GM21447 (cell line): ENCODE measurements around the gene GMDS.

Source experiments
- ATAC-seq: cut with Tn5 transposase; IDR thresholded peaks from one replicate; pipeline ENCODE4 v1.9.1; 2021; ENCODE audit not compliant: unreplicated experiment

GMDS gene

GRCh38 chr6:2141644-2142290, 103.6 kb downstream of the GMDS start:
- no peak for ATAC-seq

- ATAC-seq, result no peak
Measured at GRCh38 chr6:2140438-2141128, 104.8 kb downstream of the GMDS start.

- ATAC-seq, result no peak
Measured at GRCh38 chr6:2135401-2135800, 110.0 kb downstream of the GMDS start.

- ATAC-seq, result no peak
Measured at GRCh38 chr6:2134554-2134953, 110.9 kb downstream of the GMDS start.

GRCh38 chr6:2133716-2134310, 111.6 kb downstream of the GMDS start:
- no peak for ATAC-seq

- no peak for ATAC-seq
Measured at GRCh38 chr6:2132916-2133315, 112.5 kb downstream of the GMDS start.

- no peak for ATAC-seq
Measured at GRCh38 chr6:2132416-2132815, 113.0 kb downstream of the GMDS start.

GRCh38 chr6:2129182-2129621, 116.2 kb downstream of the GMDS start:
- ATAC-seq, result peak; percentile 65

- ATAC-seq, result peak; percentile 56
Measured at GRCh38 chr6:2127484-2127911, 117.9 kb downstream of the GMDS start.

GRCh38 chr6:2126351-2126750, 119.1 kb downstream of the GMDS start:
- no peak for ATAC-seq

GRCh38 chr6:2125158-2125557, 120.2 kb downstream of the GMDS start:
- no peak for ATAC-seq

GRCh38 chr6:2124260-2124709, 121.1 kb downstream of the GMDS start:
- ATAC-seq, result no peak

GRCh38 chr6:2120912-2121311, 124.5 kb downstream of the GMDS start:
- ATAC-seq, result no peak

- no peak for ATAC-seq
Measured at GRCh38 chr6:2119275-2119674, 126.1 kb downstream of the GMDS start.

- ATAC-seq, result no peak
Measured at GRCh38 chr6:2118136-2118535, 127.3 kb downstream of the GMDS start.

- ATAC-seq, result no peak
Measured at GRCh38 chr6:2117447-2117846, 128.0 kb downstream of the GMDS start.

- no peak for ATAC-seq
Measured at GRCh38 chr6:2116496-2116895, 128.9 kb downstream of the GMDS start.

- ATAC-seq, result no peak
Measured at GRCh38 chr6:2114100-2114499, 131.3 kb downstream of the GMDS start.

- ATAC-seq, result peak; percentile 47
Measured at GRCh38 chr6:2111162-2111677, 134.2 kb downstream of the GMDS start.

- ATAC-seq, result no peak
Measured at GRCh38 chr6:2110504-2110903, 134.9 kb downstream of the GMDS start.

- no peak for ATAC-seq
Measured at GRCh38 chr6:2109796-2110195, 135.6 kb downstream of the GMDS start.
